Right forelimb (tissue), 1 donor: ENCODE measurements around the gene RIOX2.
"Not testable (repeated sequence)": the region's sequence is repeated elsewhere in the genome, so short reads cannot be mapped to it uniquely, and the experiment has no call there.

ENCODE experiments used
- DNase-seq: peaks from one replicate; pipeline ENCODE4 v3.0.0-alpha.2; 2018

RIOX2 gene

DNA sequence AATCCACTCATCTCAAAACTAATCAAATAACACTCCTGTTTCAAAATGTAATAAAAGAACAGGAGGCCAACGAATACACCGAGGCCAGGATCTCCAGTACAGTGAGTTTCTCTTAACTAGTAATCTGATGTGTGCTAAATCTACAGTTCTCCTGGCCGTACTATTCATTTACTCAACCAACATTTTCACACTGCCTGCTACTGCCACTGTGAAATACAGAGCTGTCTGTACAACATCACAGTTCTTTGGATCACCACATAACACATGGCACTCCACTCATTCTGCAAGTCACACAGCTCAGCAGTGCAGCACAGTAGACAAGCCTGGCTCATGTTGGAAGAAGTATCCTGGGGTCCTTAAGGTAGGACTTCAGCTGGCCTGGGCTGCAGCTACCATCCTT, 21.9 kb downstream of the RIOX2 start:
- DNase-seq, result no peak

DNA sequence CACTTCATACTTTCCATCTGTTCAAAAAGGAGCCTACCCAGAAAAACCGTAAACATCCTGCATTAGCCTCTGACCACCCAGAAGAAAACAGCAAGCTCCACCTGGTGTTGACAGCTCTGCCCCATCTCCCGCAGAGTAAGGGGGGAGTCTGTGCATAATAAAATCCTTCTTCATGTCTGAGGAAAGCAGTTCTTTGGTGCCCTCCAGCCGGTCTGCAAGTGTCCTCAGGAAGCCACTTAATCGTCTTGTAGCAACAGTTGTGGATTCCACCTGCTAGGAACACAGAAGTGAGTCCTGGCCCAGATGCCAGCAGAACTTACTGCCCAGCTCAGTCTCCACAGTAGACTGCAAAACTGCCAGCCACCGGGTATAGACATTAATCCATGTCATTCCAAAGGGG, 22.5 kb downstream of the RIOX2 start:
- no peak for DNase-seq

DNA sequence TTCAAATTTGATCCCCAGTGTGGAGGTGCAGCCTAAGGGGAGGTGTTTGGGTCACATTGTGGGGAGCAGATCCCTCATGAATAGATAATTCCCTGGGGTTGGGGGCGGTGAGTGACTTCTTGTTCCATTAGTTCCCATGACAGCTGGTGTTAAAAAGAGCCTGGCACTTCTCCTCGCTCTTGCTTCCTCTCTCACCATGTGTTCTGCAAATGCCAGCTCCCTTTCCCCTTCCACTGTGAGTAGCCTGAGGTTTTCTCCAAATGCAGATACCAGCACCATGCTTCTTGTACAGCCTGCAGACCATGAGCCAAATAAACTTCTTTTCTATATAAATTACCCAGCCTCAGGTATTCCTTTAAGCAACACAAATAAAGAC, 23.1 kb downstream of the RIOX2 start:
- DNase-seq, result no peak

DNA sequence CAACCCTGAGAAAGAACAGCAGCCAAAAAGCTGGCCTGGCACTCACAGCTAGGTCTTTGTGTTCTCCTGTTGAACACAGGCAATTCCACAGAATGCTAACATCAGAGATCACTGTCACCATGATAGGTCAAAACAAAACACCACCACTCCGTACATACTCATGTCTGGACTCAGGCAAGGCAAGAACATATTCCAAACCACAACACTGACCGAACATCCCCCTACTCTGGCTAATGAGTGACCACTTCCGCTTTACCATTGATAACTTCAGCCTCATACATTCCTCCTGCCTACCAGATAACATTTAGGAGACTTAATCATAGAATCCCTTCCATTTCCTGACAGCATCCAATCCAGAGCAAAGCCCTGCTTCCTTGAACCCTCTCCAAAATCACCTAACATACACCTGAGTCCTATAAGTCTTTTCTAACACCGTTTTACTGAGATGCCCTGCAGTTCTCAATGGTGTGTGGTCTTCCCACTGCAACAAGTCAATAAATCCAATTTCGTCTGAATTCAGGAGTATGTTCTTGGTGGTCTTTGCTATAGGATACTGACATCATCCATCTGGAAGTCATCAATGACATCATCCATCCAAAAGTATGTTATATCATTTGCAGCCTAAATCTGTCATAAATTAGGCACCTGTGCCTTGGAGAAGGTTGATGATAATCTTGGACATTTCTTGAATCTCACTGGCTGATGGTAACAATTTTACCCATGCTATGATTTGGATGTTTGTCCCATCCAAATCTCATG, 23.7 kb downstream of the RIOX2 start:
- DNase-seq, result no peak

DNA sequence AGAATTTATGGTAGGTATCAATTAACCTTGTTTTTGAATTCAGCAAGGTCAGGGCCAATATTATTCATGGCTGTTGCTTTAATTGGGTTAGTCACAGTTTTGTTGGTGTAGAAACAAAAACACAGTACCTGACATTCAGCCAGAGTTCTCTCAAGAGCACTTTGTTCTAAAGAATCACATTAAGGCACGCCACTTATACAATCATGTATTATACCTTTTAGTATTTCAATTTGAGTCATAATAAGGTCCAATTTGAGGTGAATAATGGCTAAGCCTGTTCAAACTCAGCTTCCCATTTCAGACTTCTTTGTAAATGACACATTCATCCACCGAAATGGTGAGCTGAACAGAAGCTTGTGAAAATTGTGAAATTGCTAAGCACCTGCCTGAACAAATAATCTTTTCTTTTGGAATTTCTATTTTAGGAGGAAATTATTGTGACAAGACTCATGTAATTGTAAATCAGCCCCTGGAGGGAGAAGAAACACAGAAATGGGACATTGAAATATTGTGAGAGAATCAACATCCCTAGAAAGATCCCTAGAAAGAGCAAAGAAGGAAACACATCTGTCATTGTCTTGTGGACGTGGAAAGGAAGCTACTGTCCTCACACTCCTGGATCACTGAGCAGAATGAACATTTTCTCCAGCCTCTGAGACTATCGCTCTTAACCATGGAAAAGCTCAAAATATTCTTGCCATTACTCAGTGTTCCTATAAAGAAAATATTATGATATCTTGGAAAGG, 29.3 kb downstream of the RIOX2 start:
- no peak for DNase-seq

DNA sequence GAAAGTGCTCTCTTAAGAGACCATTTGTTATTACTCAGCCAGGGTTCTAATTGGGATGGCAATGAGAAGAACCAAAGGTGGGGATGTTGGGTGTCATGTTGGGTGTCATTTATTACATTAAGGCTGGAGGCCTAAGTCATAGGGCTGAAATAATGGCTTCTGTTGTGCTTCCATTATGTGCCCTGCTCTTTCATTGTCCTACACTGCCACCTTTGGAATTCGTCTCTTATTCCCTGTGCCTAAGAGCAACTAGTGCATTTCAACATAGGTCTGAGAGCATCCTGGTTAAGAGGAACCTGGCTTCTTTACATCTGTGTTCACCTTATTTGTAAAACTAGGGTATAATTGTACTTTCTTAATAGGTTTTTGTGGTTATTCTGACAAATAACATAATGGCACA, 32.2 kb downstream of the RIOX2 start:
- no peak for DNase-seq

DNA sequence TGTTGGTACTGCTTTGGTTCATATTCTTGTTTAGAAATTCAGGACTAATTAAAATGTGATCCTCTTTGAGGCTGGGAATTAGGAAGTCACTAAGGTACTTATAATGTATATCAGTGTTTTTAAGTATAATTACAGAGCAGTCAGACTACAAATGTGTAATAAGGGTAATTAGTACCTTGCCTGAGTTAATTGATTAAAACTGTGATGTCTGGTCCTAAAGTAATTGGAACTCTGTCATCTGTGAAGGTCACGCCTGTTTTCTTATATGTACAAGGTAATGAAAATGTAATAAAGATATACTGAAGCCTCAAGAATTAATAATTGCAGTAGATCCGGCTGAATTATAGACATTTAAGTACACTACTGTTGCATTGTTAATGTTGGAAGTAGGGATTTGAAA, 32.8 kb downstream of the RIOX2 start:
- no peak for DNase-seq

DNA sequence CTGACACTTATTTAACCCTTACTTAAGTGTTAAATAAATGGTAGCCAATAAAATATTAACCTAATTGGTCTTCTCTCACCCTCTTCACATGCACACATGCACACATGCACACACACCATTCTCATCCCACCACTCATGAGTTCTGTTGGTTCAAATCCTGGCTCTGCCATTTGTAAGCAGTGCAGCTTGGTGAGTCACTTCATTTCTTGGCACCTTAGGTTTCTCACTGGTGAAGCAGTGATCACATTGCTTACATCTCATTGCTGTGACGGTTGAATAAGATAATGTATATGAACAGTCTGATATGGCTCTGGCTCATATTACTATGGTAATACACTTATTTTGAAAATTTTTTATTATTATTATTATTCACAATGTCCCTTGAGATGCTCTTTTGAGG, 33.8 kb downstream of the RIOX2 start:
- DNase-seq, result no peak

DNA sequence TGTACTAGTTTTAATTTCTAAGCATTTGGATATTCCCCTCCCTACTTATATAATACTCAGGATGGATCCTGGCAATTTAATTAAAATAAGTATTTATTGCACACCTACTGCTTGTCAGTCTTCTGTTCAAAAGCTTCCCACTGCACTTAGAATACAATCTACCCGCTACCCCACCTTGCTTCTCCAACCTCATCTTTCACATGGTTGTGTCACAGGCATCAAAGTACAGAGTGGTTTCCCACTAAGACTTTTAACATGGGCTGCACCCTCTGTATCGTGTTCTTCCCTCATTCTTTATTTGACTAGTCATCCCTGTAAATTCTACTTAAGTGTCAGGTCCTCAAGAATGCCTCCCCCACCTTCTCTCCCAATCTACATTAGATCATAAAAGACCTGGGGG, 35.0 kb downstream of the RIOX2 start:
- no peak for DNase-seq

DNA sequence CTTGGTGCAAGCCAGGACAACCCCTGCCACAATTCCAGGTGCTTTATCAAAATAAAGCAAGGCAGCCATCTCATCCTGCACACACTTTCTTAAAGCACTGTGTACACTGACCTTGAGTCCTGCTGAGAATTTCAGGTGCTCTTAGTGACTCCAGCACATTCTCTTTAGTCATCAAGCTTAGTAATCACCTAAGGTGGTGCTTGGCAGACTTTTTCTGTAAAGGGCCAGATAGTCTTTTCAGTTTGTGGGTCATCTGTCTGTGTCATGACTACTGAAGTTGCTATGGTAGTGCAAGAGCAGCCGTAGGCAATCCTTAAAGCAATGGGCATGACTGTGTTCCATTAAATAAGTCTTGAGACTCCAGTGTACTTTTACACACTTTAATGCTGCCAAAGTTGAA, 36.4 kb downstream of the RIOX2 start:
- no peak for DNase-seq

DNA sequence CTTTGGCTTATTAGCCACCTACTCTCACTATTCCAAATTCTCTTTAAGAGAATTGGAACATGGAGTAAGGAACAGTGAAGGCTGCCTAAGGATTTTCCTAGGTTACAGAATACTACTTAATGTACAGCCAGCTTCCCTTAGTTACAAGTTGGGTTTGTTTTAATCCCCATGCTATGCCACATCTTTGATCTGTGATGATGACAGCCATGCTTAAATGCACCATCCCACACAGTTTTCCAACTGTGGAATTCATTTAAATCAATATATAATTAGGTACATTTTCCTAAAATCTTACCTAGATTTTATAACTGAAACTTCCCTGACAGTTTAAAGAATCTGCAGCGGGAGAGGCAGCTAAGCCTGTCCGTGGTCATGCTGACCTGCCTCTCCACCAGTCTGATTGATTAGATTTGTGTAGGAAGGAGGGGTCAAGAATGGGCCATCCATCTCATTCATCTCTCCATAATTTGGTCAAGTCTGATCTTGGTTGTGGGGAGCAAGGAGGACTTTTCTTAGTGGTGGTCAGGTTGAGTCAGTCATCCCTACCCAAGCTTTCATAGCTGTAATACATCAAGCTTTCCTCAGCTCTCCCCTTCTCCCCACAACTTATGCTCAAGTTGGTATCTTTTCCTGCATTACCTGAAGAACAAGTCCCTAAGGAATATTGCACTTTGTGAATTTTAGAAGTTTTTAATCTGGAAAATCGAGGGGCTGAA, 37.1 kb downstream of the RIOX2 start:
- DNase-seq, result no peak

DNA sequence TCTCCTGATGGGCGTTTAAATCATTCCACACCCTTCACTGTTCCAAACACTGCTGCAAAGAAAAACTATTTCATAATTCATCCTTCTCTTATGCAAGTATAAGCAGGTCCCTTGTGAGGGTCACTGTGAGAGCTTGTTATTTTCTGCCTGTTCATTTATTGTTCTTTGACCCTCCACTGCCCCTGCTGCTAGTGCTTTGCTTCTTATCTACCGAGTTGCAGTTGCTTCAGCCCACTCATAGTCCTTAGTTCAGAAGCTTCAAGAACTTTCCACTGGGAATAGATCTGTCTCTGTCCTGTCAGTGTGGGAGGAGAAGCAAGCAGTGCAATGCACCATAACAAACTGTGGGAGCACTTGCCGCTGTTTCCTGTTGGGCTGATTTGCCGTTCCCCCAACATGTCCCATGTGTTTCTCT, 39.8 kb downstream of the RIOX2 start:
- DNase-seq, result no peak

DNA sequence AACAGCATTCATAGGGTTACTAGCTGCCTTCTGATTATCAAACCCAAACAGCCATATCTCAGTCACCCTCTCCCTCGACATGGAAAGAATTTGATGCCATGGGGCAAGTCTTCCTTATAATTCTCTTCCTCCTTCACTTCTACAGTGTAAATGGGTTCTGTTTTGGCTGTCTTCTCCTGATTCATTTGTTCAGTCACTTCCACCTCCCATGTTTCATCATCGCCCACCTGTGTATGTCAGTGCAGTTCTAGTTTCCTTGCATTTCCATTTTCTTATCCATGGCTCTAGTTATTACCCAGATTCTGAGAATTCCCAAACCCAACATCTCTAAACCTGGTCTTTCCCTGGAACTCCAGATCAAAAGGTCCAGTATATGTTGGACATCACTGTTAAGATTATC, 41.0 kb downstream of the RIOX2 start:
- DNase-seq, result no peak

DNA sequence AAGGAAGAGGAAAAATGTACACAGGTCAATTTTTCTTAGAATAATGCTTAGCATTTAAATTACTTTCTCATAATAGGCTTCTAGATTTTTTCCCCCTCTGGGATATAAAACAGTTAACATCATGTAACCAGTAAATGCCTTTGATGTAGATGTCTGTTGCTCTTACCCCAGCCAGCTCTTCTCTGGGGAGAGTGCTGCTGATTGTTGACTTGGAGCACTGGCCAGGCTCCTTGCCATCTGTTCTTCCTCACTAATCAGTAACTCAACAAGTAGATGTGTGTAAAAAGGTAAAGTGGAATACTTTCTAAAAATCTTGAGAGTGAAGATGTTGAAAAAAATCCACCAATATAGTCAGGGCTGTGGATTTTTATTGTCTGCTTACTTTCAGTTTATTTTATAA, 42.2 kb downstream of the RIOX2 start:
- no peak for DNase-seq

DNA sequence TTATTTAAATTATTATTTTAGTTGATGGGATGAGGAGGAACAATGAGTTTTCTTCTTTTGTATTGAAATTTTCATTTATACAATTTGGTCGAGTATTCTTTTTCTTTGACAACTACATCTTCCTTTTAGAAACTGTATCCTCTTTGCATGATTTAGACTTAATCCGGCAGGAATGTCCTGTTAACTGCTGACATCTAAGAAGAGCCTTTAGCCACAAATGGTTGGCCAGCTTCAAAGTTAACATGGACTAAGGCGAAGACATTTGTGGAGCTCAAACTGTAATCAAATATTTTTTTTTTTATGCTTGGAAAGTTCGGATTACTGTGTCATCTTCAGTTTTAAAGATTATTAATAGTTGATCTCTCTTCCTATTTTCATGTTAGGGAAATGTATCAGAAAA, 43.2 kb downstream of the RIOX2 start:
- no peak for DNase-seq

DNA sequence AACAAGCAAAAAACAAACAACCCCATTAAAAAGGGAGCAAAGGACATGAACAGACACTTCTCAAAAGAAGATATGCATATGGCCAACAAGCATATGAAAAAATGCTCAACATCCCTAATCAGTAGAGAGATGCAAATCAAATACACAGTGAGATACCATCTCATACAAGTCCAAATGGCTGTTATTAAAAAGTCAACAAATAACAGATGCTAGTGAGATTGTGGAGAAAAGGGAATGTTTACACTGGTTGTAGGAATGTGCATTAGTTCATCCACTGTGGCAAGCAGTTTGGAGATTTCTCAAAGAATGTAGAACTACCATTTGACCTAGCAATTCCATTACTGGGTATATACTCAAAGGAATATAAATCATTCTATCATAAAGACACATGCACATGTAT, 44.5 kb downstream of the RIOX2 start:
- DNase-seq, result no peak

DNA sequence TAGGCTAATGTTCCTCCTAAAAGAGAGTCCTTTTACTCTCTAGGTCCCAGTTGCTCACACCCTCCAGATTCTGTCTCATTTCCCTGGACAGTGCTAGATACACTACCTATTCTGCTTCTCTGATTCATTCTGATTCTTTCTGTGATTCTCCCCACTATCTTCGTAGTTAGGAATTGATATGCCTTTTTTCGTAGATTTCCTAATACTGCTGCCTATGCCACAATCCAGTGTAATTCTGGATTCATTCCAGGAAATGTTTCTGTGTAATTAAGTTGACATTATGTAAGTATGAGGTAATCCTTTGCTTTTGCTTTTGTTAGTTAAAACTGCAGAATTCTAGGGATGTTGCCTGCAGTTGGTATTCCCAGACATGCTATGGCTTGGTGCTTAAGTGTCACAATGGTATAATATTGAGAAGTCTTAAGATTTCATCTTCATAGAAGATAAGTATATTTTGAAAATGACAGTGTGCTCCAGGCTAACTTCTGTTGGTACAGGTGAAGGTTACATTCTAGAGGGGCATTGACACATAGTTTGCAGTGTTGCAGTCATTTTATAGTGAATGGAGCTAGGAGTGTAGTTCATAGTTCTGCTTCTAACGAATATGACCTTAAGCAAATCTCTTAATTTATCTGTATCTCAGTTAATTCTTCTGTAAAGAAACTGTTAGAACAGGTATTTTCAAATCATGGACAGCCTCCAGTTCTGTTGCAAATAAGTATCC, 54.3 kb downstream of the RIOX2 start:
- DNase-seq, result no peak

DNA sequence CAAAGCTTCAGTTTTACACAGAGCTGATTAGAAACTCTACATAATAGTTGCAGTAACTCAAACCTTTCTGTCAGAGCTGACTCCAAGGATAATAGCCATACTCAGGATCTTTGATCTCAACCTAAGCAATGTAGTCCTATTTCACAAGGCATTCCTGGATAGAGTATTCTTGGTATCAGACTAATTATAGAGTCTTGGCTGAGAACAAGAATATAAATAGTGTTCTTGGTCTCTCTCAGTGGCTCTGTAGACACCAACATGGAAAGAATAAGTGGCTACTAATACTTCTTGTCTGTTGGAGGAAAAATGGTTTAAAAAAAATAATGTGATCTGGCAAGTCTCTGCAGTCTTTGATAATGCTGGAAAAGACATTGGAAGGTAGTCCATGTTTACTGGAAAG, 55.7 kb downstream of the RIOX2 start:
- no peak for DNase-seq

DNA sequence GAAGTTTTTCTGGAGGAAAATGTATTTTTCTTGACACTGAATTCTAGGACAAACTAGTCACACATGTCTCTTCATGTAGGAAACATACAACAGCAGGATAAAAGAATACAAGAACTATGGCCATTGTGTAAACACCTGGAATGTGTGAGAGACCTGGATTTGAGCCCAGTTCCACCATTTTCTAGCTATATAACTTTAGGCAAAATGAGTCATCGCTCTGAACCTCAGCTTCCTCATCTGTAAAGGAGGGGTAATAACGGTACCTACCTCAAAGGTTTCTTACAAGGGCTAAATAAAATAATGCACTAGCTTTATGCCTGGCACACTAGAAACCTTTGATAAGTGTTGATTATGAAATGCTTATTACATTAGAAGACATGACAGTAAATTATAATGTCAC, 57.8 kb downstream of the RIOX2 start:
- no peak for DNase-seq

DNA sequence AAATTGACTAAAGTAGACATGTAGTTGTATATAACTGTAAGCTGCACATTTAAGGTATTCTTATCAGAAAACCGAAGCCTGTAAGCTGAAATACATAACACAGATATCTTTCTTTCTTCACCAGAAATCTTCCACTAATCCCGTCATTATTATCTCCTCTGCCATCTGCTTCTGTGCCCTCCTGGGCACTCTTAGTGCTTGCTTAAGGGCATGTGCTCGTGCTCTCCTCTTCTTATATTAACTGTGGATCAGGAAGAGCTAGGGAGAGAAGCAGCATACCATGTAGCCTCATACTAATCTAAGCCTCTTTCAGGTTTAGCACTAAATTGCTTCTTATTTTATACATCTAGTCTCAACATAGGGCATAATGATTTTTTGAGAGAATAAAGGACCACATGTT, 60.8 kb downstream of the RIOX2 start:
- DNase-seq, result no peak

DNA sequence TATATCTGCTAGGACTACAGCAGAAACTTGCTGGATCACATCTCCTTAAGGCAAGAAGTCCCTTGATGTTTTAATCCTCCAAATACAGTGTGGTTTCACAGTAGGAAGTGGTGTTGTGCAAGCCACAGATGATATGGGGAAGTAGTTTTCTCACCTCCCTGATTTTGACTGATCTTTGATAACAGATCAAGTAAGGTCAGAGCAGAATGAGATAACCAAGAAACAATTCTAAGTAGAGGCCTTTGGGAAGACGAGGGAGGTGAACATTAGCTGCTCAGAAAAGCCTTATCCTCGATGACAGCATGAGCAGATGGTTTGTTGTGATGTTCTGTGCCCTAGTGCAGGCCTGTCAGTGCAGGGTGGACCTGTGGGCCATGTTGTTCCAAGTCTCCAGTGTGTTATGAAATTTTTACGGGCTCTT, 61.3 kb downstream of the RIOX2 start:
- no peak for DNase-seq

DNA sequence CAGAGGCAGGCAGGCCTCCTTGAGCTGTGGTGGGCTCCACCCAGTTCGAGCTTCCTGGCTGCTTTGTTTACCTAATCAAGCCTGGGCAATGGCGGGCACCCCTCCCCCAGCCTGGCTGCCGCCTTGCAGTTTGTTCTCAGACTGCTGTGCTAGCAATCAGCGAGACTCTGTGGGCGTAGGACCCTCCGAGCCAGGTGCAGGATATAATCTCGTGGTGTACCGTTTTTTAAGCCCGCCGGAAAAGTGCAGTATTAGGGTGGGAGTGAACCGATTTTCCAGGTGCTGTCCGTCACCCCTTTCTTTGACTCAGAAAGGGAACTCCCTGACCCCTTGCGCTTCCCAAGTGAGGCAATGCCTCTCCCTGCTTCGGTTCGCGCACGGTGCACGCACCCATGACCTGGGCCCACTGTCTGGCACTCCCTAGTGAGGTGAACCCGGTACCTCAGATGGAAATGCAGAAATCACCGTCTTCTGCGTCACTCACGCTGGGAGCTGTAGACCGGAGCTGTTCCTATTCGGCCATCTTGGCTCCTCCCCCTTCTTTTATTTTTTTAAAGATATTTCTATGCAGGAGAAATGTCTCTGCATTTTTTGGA, 61.9 kb downstream of the RIOX2 start:
- DNase-seq, result not testable (repeated sequence)

DNA sequence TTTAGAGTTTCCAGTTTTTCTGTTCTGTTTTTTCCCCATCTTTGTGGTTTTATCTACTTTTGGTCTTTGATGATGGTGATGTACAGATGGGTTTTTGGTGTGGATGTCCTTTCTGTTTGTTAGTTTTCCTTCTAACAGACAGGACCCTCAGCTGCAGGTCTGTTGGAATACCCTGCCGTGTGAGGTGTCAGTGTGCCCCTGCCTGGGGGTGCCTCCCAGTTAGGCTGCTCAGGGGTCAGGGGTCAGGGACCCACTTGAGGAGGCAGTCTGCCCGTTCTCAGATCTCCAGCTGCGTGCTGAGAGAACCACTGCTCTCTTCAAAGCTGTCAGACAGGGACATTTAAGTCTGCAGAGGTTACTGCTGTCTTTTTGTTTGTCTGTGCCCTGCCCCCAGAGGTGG, 62.4 kb downstream of the RIOX2 start:
- DNase-seq, result not testable (repeated sequence)
